SK-N-SH treated with all-trans-retinoic acid at 6 μM for 48 hours (cell line): ENCODE data around the gene LORICRIN.

Experiments
- ARNTL ChIP-seq: fragments of 450-650 bp; formaldehyde crosslinking; IDR thresholded peaks from 2 replicates; pipeline ENCODE4 v1.5.0; 2020; ENCODE audit warnings: low read depth, mild to moderate bottlenecking, moderate library complexity, borderline replicate concordance
- CSDC2 ChIP-seq: fragments of 250-450 bp; sonication (Bioruptor Pico); IDR thresholded peaks from 2 replicates; pipeline ENCODE4 v1.5.0; 2020; ENCODE audit warnings: mild to moderate bottlenecking, moderate library complexity
- GLIS3 ChIP-seq: fragments of 250-450 bp; sonication (Bioruptor Pico); IDR thresholded peaks from 2 replicates; pipeline ENCODE4 v1.5.0; 2020; ENCODE audit warnings: mild to moderate bottlenecking, moderate library complexity
- SNAI2 ChIP-seq: fragments of 250-450 bp; sonication (Bioruptor Pico); IDR thresholded peaks from 2 replicates; pipeline ENCODE4 v1.5.0; 2020; ENCODE audit warnings: mild to moderate bottlenecking, moderate library complexity
- TCF4 ChIP-seq: fragments of 250-450 bp; sonication (Bioruptor Pico); IDR thresholded peaks from 2 replicates; pipeline ENCODE4 v1.8.0; 2021; ENCODE audit warnings: mild to moderate bottlenecking, moderate library complexity, borderline replicate concordance
- ZFP3 ChIP-seq: fragments of 250-450 bp; sonication (Bioruptor Pico); IDR thresholded peaks from 2 replicates; pipeline ENCODE4 v1.5.0; 2020; ENCODE audit warnings: mild to moderate bottlenecking, moderate library complexity
- ZFP30 ChIP-seq: fragments of 450-650 bp; formaldehyde crosslinking; IDR thresholded peaks from 2 replicates; pipeline ENCODE4 v1.5.0; 2022; ENCODE audit warnings: mild to moderate bottlenecking, moderate library complexity
- ZNF8 ChIP-seq: fragments of 450-650 bp; formaldehyde crosslinking; IDR thresholded peaks from 2 replicates; pipeline ENCODE4 v1.5.0; 2020; ENCODE audit warnings: mild to moderate bottlenecking, moderate library complexity
- TF ChIP-seq, protein P1 (sequence below): fragments of 250-450 bp; sonication (Bioruptor Pico); IDR thresholded peaks from 2 replicates; pipeline ENCODE4 v1.5.1; 2020; ENCODE audit warnings: low read depth, mild to moderate bottlenecking, moderate library complexity

DNA sequence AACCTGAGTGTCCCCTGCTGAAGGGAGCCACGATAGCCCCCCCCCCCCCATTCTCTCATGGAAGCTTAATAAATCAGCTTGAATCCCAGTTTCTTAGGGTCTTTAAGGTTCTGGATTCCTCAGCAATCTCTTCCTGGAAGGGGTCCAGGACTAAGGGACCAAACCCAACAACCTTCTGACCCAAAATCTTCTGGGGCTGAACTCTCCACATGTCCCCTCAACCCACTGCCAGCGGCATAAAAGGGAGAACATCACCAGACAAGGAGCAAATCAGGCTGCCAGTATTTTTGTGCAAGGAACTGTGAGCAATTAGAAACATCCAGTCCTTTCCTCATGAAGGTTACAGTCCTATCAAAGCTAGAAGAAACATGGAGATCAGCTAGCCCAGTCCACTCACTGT is 12.7 kb upstream of the LORICRIN start:
- TF ChIP-seq, protein P1, sequence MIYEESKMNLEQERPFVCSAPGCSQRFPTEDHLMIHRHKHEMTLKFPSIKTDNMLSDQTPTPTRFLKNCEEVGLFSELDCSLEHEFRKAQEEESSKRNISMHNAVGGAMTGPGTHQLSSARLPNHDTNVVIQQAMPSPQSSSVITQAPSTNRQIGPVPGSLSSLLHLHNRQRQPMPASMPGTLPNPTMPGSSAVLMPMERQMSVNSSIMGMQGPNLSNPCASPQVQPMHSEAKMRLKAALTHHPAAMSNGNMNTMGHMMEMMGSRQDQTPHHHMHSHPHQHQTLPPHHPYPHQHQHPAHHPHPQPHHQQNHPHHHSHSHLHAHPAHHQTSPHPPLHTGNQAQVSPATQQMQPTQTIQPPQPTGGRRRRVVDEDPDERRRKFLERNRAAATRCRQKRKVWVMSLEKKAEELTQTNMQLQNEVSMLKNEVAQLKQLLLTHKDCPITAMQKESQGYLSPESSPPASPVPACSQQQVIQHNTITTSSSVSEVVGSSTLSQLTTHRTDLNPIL = no peak
- no peak for TF ChIP-seq ARNTL (CRISPR knock-in tag)
- TF ChIP-seq GLIS3 (CRISPR knock-in tag) = no peak
- no peak for TF ChIP-seq ZNF8 (CRISPR knock-in tag)
- TF ChIP-seq ZFP30 = no peak
- no peak for TF ChIP-seq TCF4
- no peak for TF ChIP-seq CSDC2 (CRISPR knock-in tag)
- no peak for TF ChIP-seq SNAI2 (CRISPR knock-in tag)
- no peak for TF ChIP-seq ZFP3
